ENCODE measurements around the gene ZBED4. TPM values are rescaled to one million over a fixed set of nuclear protein-coding genes. Genes with fewer than 3 reads are reported as not detected.

Gene ZBED4
- total RNA-seq, 6 experiments from 2014 or later, result 4.1 to 9.3 (median 5.2) TPM

- DNase-seq, result no peak
- TF ChIP-seq POLR2A (IDR thresholded peaks at IDR 0.05), result no peak
- no peak for TF ChIP-seq CTCF (IDR thresholded peaks at IDR 0.05)
- no peak for ATAC-seq
- WGBS (ENCODE audit: insufficient coverage, low coverage, low lambda C conversion rate, missing lambda C conversion rate), result 64% methylated on average over 3 of the region's 6 CpGs
- Histone ChIP-seq H3K36me3 (peaks cover 0 to 22% (median 7%) of the 10 kb centered on the region in 4 donors), H3K9me3 (no peaks in the 10 kb centered on the region), H3K27me3 (no peaks in the 10 kb centered on the region), H3K4me1 (no peaks in the 10 kb centered on the region), H3K4me3 (no peak overlapping the region), H3K27ac (no peak overlapping the region)
- intact Hi-C loops (cut with DNase I), result no loop called here
Observed at GRCh38 chr22:49899530-49899929, 45.9 kb downstream of the ZBED4 start.

DNA sequence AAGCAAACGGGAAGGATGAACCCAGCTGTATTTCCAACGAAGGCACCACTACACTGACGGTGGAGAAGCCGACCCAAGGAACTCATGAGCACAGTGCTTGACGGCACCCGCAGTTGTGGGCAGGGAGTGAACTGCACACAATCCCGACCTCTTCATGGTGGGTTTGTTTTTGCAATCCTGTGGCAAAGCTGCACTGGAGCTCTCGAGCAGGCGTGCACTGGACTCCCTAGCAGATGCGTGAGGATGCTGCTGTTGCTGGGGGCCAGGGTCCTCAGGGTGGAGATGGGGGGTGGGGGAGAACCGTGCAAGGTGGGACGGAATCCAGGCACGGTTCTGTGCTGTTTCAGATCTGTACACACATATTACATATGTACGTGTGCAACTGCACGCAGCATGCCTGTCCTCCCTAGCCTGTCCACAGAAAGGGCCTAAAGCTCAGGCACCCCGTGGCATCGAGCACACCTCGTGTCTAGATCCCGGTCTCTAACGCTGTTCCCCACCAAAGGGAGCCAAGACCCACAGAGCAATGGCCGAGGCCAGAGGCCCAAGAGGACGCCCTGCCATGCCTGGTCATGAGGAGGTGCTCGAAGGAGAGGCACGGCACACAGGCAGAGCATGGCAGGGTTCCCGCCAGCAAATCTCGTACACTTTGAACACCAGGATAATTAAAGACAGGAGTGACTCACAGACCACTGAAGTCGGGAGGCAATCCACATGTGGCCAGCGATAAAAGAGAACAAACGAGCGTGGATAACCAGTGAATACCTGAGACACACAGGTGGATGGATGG, 47.0 kb downstream of the ZBED4 start:
- no peaks in the 10 kb centered on the region for H3K9me3 ChIP-seq
- H3K36me3 ChIP-seq, result peaks cover 0 to 23% (median 7%) of the 10 kb centered on the region in 4 donors
- intact Hi-C loops (cut with DNase I), result no loop called here
- WGBS (ENCODE audit: insufficient coverage, low coverage, low lambda C conversion rate, missing lambda C conversion rate), result 90% methylated on average over 21 of the region's 30 CpGs
- TF ChIP-seq POLR2A (IDR thresholded peaks at IDR 0.05), result no peak
- TF ChIP-seq CTCF (IDR thresholded peaks at IDR 0.05), result no peak
- H3K4me3 ChIP-seq, result no peak overlapping the region
- H3K27ac ChIP-seq, result no peak overlapping the region
- ATAC-seq (peak in 1 of 4 donors; percentile 22), DNase-seq (no peak)
- H3K27me3 ChIP-seq, result no peaks in the 10 kb centered on the region
- no peaks in the 10 kb centered on the region for H3K4me1 ChIP-seq

DNA sequence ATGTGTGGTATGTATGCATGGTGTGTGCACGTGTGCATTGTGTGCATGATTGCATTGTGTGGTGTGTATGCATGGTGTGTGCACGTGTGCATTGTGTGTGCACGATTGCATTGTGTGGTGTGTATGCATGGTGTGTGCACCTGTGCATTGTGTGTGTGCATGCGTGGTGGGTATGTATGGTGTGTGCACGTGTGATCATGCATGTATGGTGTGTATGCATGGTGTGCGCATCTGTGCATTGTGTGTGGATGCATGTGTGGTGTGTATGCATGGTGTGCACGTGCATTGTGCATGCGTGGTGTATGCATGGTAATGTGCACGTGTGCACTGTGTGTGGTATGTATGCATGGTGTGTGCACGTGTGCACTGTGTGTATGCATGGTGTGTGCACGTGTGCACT, 47.8 kb downstream of the ZBED4 start:
- Histone ChIP-seq H3K27ac (no peak overlapping the region), H3K4me3 (no peak overlapping the region), H3K9me3 (no peaks in the 10 kb centered on the region), H3K27me3 (no peaks in the 10 kb centered on the region), H3K36me3 (peaks cover 0 to 23% (median 7%) of the 10 kb centered on the region in 4 donors), H3K4me1 (no peaks in the 10 kb centered on the region)
- intact Hi-C loops (cut with DNase I), result no loop called here
- DNase-seq (no peak), ATAC-seq (no peak)
- WGBS (ENCODE audit: insufficient coverage, low coverage, low lambda C conversion rate, missing lambda C conversion rate), result 100% methylated on average over 6 of the region's 11 CpGs
- no peak for TF ChIP-seq CTCF (IDR thresholded peaks at IDR 0.05)
- no peak for TF ChIP-seq POLR2A (IDR thresholded peaks at IDR 0.05)

- intact Hi-C loops (cut with DNase I), result no loop called here
- peak in 1 of 3 donors; percentile 45 for DNase-seq
- Histone ChIP-seq H3K27ac (no peak overlapping the region), H3K9me3 (no peaks in the 10 kb centered on the region), H3K36me3 (peaks cover 0 to 30% (median 11%) of the 10 kb centered on the region in 4 donors), H3K4me3 (no peak overlapping the region), H3K4me1 (no peaks in the 10 kb centered on the region), H3K27me3 (no peaks in the 10 kb centered on the region)
- peak in 2 of 4 donors; percentile 14 to 16 for ATAC-seq
- WGBS (ENCODE audit: insufficient coverage, low coverage, low lambda C conversion rate, missing lambda C conversion rate), result 83% methylated on average over 4 of the region's 17 CpGs
- TF ChIP-seq CTCF (IDR thresholded peaks at IDR 0.05) (no peak), POLR2A (IDR thresholded peaks at IDR 0.05) (no peak)
Observed at GRCh38 chr22:49903322-49904039, 49.8 kb downstream of the ZBED4 start.

Data from right lobe of liver (tissue), 6 donors.